ELF-1 (cell line): ENCODE data around the gene SMIM24.

ENCODE experiments used
- DNase-seq: peaks from one replicate; pipeline ENCODE4 v3.0.0-alpha.2; 2016; ENCODE audit warnings: low read depth, low spot score

SMIM24 gene

GRCh38 chr19:3474010-3474409 lies 6.3 kb downstream of the SMIM24 start:
- DNase-seq: no peak

GRCh38 chr19:3471954-3472655 lies 8.2 kb downstream of the SMIM24 start:
- no peak for DNase-seq

- DNase-seq: no peak
These were observed 9.7 kb downstream of the SMIM24 start for GRCh38 chr19:3470500-3471128.

- DNase-seq: no peak
These were observed 10.5 kb downstream of the SMIM24 start for GRCh38 chr19:3469638-3470499.

- no peak for DNase-seq
These were observed 12.1 kb downstream of the SMIM24 start for GRCh38 chr19:3468211-3468610.

GRCh38 chr19:3467437-3468198 lies 12.7 kb downstream of the SMIM24 start:
- no peak for DNase-seq

GRCh38 chr19:3466635-3467034 lies 13.7 kb downstream of the SMIM24 start:
- DNase-seq: no peak

- DNase-seq: no peak
These were observed 14.8 kb downstream of the SMIM24 start for GRCh38 chr19:3465552-3465951.

GRCh38 chr19:3464587-3465235 lies 15.6 kb downstream of the SMIM24 start:
- DNase-seq: no peak

GRCh38 chr19:3463714-3464586 lies 16.4 kb downstream of the SMIM24 start:
- no peak for DNase-seq

- DNase-seq: no peak
These were observed 17.2 kb downstream of the SMIM24 start for GRCh38 chr19:3462991-3463713.

- DNase-seq: no peak
These were observed 20.3 kb downstream of the SMIM24 start for GRCh38 chr19:3459965-3460582.

GRCh38 chr19:3459089-3459881 lies 21.0 kb downstream of the SMIM24 start:
- DNase-seq: no peak

GRCh38 chr19:3458229-3459088 lies 21.9 kb downstream of the SMIM24 start:
- DNase-seq: no peak

- DNase-seq: no peak
These were observed 22.6 kb downstream of the SMIM24 start for GRCh38 chr19:3457528-3458228.

- DNase-seq: no peak
These were observed 23.3 kb downstream of the SMIM24 start for GRCh38 chr19:3456925-3457527.
